Sigmoid colon (tissue), 3 donors: ENCODE data around the gene POM121L2.

Source experiments
- POLR2A ChIP-seq, 2 donors: fragments of 450-650 bp; IDR thresholded peaks; one replicate each; pipeline ENCODE4 v1.6.1; 2016; ENCODE audit warnings: antibody characterized with exemption in 2 of 2, mild to moderate bottlenecking in 2 of 2, moderate library complexity in 2 of 2
- TF ChIP-seq, protein P1 (sequence below), 4 experiments: fragments of 450-650 bp in 3 of 4; fragments of 200-600 bp in 1 of 4; IDR thresholded peaks; one replicate each; pipeline ENCODE4 v1.5.1; 2016 to 2019; ENCODE audit warnings: antibody characterized with exemption in 4 of 4, mild to moderate bottlenecking in 3 of 4, moderate library complexity in 2 of 4

DNA sequence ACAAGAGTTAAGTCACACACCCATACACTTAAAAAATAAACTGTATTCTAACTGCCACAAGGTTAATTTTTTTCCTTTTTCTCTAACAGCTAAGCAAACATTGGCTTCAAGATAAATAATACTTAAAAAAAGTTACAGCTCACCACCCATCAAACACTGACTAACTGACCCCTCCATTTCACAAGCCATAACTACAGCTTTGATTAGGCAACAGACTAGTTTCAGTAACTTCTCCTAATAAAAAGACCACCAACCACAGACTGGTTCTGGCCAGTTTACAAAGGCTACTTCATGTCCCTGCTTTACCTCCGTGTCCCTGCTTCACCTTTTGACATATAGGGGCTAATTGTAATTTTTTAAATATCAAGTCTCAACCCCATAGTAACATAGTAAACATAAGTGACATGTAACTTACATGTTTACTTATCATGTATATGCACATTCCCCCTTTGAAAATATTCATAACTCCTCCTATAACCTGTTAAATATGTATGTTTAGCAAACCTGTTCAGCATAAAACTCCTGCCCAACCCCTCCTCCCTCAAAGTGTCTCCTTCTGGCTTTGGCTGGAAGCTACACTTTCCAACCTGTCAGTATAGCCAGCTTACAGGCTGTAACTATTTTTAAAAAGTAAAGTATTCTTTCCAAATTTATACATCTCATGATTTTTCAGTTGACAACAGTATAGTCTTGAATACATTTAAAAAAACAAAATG is 15.1 kb upstream of the POM121L2 start:
- TF ChIP-seq, protein P1, sequence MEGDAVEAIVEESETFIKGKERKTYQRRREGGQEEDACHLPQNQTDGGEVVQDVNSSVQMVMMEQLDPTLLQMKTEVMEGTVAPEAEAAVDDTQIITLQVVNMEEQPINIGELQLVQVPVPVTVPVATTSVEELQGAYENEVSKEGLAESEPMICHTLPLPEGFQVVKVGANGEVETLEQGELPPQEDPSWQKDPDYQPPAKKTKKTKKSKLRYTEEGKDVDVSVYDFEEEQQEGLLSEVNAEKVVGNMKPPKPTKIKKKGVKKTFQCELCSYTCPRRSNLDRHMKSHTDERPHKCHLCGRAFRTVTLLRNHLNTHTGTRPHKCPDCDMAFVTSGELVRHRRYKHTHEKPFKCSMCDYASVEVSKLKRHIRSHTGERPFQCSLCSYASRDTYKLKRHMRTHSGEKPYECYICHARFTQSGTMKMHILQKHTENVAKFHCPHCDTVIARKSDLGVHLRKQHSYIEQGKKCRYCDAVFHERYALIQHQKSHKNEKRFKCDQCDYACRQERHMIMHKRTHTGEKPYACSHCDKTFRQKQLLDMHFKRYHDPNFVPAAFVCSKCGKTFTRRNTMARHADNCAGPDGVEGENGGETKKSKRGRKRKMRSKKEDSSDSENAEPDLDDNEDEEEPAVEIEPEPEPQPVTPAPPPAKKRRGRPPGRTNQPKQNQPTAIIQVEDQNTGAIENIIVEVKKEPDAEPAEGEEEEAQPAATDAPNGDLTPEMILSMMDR (IDR thresholded peaks at IDR 0.05), result no peak
- no peak for TF ChIP-seq POLR2A (IDR thresholded peaks at IDR 0.05)
